ENCODE measurements around the gene DCUN1D2.
"Not testable (repeated sequence)": the region's sequence is repeated elsewhere in the genome, so short reads cannot be mapped to it uniquely, and the experiment has no call there.

The DCUN1D2 gene

DNA sequence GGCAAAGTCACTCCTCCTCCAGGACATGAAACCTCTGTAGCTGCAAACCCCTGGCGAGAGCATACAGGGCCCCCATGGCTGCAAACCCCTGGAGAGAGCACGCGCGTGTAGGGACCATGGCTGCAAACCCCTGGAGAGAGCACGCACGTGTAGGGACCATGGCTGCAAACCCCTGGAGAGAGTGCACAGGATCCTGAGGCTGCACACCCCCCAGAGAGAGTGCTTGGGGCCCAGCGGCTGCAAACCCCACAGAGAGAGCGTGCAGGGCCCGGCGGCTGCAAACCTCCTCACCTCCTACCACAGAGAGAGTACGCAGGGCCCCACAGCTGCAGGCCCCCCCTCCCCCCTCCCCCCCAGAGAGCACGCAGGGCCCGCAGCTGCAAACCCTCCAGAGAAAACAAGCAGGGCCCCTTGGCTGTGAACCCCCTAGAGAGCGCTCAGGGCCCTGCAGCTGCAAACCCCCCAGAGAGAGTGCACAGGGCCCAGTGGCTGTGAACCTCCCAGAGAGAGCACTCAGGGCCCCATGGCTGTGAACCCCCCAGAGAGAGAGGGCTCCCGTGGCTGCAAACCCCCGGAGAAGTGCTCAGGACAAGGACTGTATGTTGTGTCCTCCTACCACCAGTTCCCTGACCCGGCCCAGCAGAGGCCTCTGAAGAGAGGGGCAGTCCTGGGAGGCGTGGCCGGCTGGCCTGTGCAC lies 44.6 kb downstream of the DCUN1D2 start:
- FAIRE-seq: no peak

DNA sequence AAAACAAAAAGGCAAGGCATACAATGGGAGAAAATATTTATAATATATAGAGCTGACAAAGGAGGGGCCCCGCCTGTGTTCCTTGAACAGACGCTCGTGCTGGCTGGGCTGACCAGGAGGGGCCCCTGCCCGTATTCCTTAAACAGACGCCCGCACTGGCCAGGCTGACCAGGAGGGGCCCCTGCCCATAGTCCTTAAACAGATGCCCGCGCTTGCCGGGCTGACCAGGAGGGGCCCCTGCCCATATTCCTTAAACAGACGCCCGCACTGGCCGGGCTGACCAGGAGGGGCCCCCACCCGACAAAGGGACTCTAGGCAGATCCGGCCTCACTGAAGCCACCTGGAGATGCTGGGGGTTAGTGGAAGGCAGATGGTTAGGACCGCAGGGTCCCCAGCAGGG lies 46.5 kb downstream of the DCUN1D2 start:
- FAIRE-seq: no peak

DNA sequence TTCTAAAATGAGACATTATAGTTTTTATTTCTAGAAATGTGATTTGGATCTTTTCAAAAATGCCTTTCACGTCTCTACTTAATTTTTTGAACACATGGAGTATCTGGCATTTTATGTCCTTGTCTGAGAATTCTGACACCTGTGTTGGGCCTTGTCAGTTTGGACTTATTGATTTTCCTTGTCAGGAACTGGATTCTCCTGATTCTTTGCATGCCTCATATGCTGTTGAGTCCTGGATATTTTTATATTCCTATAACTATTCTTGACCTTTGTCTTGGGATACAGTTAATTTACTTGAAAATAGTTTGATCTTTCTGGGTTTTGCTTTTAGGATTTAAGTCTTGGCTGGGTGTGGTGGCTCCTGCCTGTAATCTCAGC lies 47.5 kb downstream of the DCUN1D2 start:
- no peak for FAIRE-seq

DNA sequence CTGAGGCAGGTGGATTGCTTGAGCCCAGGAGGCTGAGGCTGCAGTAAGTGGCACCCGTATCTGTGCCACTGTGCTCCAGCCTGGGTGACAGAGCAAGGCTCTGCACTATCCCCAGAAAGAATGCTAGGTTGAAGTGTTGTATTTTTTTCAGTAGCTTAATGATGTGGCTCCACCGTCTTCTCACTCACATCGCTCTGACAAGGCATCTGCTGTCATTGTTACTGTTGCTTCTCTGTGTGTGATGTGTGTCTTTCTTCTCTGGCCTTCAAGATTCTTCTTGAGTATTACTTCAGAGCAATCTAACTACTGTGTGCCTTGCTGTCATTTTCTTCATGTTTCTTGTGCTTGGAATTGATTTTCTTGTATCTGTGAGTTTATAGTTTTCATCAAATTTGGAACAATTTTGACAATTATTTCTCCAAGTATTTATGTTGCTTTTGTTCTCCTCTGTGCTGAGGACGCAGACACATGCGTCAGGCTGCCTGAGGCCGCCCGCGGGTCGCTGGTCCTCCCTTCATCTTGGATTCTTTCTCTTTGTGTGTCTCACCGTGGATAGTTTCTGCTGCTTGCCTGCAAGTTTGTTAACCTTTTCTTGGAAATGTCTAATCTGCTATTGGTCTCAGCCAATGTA lies 48.0 kb downstream of the DCUN1D2 start:
- FAIRE-seq: no peak

DNA sequence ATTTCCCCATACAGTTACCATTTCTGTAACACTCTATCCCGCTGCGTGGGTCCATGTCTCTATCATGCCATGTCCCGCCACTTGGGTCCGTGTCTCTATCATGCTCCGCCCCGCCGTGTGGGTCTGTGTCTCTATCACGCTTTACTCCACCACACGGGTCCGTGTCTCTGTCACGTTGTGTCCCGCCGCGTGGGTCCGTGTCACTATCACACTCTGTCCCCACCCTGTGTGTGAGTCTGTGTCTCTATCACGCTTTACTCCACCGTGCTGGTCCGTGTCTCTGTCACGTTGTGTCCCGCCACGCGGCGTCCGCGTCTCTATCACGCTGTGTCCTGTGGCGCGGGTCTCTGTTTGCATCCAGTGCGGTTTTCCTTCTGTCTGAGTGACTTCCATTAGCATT lies 48.9 kb downstream of the DCUN1D2 start:
- no peak for FAIRE-seq

DNA sequence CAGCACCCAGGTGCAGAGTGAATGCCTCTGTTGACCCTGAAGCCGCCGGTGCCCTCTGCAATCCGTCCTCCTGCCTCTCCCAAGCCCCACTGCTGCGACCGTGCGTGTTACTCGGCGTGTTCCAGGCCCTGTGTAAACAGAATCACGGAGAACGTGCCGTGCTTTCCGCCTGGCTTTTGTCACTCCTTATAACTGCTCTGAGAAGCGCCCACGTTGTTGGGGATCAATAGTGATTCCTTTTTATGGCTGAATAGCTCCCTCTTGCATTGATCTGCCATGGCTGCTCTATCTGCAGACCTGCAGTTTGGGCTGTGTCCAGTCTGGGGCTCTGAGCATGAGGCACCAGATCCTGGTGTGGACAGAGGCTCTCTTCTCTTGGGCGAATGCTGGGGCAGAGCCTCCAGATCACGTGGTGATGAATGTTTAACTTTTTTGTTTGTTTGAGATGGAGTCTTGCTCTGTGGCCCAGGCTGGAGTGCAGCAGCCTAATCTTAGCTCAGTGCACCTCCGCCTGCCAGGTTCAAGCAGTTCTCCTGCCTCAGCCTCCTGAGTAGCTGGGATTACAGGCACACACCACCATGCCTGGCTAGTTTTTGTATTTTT lies 53.0 kb downstream of the DCUN1D2 start:
- no peak for FAIRE-seq

DNA sequence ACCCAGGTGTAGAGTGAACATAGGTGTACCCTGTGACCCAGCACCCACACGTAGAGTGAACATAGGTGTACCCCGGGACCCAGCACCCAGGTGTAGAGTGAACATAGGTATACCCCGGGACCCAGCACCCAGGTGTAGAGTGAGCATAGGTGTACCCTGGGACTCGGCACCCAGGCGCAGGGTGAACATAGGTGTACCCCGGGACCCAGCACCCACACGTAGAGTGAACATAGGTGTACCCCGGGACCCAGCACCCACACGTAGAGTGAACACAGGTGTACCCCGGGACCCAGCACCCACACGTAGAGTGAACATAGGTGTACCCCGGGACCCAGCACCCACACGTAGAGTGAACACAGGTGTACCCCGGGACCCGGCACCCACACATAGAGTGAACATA lies 53.6 kb downstream of the DCUN1D2 start:
- FAIRE-seq: not testable (repeated sequence)

DNA sequence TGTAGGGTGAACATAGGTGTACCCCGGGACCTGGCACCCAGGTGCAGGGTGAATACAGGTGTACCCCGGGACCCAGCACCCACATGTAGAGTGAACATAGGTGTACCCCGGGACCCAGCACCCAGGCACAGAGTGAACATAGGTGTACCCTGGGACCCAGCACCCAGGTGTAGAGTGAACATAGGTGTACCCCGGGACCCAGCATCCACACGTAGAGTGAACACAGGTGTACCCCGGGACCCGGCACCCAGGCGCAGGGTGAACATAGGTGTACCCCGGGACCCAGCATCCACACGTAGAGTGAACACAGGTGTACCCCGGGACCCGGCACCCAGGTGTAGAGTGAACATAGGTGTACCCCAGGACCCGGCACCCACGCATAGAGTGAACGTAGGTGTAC lies 54.6 kb downstream of the DCUN1D2 start:
- not testable (repeated sequence) for FAIRE-seq

DNA sequence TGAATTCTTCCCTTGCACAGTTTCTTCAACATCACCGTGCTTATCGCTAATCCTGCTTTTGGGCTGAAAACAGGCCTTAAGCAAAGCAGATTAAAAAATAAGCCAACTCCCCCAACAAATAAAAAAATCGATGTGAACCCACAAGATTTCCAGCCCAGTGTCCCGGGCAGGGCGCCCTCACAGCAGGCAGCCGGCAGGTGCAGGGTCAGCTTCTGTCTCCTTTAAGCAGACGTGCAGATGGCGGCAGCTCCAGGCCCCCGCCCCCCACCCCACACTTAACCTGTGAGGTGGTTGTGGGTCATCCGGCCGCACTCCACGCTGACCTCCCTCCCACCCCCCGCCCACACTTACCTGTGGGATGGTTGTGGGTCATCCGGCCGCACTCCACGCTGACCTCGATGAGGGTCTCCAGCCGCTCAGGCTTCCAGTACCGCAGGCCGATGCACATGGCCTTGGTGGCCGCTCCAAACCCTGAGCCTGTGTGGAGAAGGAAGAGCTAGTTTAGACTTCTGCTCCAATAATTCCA lies 57.1 kb downstream of the DCUN1D2 start:
- no peak for FAIRE-seq

DNA sequence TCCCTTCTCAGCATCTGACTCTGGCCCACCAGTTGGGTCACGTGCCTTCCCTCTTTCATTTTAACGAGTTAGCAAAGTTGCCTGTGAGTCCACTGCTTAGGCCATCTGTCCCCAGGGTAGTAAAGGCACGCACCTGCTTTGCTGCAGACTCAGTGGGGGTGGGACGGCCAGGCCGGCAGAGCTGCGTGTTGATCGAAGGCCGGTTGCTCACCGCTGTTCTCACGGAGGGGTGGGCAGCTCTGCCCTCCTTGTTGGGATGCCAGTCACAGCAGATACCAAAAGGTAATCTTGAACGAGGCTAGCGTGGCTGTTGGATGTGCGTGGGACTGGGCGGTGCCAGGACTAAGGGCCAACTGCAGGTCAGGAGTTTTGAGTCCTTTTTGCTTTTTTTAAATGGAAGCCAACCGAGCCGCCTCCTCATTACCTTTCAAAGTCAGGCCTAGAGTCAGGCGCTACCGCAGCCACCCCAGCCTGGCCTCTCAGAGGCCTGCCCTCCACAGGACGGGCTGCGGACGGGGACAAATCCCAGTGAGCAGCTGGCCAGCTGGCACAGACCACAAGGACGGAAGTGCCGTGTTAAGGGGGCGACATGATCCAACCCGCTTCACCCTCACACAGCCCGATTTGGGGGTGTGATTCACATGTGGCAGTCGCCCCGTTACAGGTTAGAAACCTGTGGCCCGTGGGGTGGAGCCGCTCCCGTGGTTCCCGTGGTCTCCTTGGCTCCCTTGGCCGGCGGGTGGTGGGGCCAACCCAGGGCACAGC lies 57.8 kb downstream of the DCUN1D2 start:
- no peak for FAIRE-seq

DNA sequence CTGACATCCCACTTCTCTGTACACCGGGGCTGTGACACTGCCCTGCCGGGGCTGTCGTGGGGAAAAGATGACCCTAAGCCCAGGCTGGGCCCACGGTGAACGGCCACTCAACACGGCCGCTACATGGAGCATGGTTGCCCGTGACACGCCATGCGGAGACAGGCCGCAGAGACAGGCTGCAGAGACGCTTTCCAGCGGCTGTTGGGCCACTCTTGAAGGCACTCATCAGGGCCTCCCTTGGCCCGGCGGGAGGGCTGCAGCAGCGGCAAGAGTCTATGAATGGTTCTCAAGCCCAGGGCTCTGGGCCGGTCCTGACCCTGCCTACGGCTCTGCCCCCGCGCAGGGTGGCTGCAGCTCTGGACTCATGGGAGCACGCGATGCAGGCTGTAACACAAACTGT lies 59.3 kb downstream of the DCUN1D2 start:
- no peak for FAIRE-seq

DNA sequence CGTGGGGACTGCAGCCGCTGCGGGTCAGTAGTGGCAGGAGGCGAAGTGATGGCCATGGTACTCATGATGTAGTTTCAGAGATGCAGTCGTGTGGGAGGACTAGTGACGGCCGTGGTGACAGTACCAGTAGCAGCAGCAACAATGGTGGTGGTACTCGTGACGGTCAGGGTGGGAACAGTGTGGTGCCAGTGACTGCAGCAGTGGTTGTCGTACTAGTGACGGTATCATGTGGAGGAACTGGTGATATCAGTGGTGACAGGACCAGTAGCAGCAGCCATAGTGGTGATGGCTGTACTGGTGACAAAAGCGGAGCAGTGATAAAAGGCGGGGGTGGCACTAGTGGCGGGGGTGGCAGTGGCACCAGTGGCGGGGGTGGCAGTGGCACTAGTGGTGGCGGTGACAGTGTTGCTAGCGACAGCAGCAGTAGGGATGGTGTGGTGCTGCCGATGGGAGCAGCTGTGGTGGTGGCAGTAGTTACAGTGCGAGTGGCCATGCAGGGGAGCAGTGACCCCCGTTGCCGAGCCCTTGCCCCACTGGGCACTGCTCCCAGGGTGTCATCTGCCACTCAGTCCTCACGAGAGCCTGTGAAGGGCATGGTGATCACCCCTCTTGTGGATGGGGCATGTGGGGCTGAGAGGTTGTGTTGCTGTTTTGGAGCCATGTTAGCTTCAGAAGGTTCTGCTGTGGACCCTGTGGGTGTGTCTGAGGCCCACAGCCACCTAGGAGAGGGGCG lies 60.0 kb downstream of the DCUN1D2 start:
- no peak for FAIRE-seq

DNA sequence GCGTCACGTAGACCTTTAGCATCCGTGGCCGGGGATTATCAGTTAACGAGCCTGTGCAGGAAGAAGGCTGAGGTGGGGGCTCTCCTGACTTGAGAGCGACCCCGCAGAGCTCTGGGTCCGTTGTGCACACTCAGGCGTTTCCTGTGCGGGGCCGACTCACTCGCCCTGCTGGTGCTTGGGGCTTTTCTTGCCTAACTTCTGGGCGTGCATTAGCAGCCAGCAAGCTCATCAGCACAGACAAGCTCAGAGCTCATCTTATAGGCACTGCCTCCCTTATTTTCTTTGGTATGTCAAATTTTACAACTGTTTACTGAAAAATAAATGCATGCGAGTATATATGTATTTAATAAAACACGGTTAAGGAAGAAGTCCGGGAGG lies 60.9 kb downstream of the DCUN1D2 start:
- no peak for FAIRE-seq

DNA sequence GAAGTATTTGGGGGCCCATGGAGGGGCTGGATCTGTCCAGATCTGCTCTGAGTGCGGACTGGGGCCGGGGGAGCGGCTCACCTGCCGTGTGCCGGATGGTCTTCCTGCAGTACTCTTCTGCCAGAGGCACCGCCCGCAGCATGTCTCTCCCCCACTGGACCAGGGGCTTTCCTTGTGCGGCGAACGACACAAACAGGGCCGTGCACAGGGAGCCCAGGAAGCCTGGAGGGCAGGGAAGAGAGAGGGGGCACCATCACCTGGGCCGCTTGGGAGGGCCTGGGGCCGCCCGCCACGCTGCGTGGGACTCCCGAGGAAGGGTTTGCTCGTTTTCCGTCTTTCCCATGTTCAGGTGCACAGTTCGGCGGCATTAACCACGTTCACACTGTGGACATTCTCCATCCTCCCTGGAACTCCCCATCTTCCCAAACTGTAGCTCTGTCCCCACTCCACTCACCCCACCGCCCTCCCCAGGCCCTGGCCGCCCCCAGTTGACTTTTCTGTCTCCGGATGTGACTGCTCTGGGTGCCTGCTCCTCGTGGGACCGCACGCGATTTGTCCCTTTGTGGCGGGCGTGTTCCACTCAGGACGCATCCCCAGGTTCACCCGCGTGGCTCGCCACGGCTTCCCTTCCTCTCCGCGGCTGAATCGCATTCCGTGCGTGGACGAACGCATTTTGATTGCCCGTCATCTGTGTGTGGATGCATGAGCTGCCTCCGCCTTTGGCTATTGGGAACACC lies 61.5 kb downstream of the DCUN1D2 start:
- FAIRE-seq: no peak

DNA sequence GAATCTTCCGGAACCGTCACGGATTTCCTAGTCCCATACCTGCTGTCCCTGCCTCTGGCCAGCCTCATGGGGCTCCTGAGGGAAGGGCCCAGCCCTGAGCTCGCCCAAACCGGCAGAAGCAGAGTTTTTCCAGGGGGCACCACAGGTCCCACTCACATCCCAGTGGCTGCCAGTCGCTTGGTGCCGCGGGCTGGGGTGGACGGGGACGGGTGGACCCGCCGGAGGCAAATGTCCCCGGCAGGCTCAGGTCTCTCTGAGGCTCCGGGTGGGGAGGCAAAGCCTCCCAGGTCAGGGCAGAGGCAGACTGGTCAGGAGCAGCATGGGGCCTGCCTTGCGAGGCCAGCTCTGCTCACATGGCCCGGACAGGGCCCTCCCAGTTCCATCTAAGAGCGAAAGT lies 62.0 kb downstream of the DCUN1D2 start:
- FAIRE-seq: no peak

DNA sequence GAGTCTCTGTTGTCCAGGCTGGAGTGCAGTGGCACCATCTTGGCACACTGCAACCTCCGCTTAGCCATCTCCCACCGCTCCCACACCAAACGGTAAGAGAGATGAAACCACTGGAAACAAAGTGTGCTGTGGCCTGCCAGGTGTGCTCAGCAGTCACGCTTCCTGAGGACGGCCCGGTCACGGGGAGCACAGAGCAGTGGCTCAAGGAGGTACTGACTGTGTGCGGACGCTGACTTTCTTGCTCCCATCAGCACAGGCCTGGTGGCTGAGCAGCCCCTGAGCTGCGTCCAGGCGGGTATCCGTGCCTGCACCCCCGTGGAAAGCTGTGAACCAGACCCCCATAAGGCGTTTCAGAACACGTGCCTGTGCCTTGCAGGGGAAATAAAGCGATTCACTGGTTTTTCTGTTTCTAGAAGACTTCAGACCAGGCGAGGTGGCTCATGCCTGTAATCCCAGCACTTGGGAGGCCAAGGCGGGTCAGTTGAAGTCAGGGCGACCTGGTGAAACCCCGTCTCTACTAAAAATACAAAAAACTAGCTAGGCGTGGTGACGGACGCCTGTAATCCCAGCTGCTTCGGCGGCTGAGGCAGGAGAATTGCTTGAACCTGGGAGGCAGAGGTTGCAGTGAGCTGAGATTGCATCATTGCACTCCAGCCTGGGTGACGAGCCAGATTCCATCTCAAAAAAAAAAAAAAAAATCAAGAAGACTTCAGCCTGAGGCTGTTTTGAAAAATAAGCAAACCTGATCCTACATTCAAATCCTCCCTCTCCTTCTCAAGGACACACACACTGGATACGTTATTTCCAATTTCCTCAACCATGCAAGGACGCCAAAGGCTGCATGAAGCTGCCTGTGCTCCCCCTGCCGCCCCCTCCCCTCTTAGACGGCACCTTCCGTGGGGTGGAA lies 62.7 kb downstream of the DCUN1D2 start:
- FAIRE-seq: no peak

DNA sequence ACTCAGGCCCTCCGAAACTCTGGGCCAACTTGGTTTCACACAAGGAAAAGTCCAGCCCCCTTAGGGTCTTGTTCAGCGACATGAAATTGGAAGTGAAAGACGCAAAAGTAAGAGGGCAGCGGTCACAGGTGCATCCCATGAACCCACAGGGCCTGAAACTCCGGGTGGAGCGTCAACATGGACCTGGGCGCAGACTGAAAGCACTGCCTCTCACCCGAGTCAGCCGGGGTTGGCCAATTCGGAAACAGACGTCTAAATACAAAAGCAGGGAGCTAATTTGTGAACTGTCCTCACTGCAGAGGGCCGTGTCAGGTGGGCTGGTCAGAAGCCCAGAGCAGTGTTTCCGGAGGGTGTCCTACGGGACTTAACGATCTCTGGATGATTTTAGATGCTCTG lies 63.9 kb downstream of the DCUN1D2 start:
- no peak for FAIRE-seq

DNA sequence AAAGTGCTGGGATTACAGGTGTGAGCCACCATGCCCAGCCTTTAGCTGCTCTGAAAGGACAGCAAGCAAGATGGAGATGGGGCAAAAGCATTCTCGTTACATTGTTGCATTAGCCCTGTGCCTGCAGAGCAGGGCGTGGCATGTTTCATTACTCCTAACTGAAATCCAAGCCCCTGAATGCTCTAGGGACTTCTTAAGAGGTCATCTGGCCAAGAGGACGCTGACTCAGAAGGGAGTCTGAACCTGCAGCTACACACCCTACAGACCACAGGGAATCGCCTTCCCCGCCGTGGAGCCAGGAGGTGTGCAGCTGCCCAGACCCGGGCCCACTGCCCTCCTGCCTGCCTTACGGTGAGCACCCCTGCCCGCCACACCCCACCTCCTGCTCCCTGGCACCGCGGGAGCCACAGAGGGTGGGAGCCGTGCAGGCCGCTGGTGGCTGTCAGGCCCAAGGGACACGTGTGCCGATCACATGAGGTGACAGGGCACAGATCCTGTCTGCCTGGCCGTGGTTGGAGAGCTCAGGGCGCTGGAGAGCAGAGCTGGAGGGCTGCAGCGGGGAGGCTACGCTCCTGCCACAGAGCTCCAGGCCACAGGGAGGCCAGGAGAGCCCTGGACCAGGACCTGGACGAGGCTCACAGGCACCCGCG lies 64.4 kb downstream of the DCUN1D2 start:
- no peak for FAIRE-seq

DNA sequence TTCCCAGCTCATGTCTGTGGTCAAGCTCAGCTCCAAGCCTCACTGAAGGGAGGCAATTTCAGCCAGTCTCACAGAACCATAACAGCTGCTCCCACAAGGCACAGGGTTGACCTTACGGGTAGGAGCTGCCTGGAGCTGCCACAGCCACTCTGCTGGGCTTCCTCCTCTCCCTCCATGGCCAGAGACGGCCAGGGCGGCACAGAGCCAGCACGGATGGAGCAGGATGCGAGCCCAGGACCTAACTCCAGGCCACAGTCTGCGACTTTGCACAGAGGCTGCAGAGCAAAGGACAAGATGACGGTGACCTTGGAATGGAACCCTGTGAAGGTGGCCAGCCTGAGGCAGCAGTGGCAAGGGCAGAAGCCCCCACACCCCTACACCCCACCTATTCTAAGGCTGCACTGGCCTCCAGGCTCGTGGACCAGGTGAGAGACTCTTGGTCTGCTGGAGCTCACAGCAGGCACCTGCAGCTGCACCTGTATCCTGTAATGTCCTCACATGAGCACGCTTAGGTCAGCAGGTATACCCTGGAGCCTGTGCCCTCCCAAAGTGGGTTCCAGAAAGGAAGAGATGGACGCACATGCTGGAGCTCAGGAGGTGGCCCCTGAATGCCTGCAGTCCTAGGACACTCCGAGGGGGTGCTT lies 66.9 kb downstream of the DCUN1D2 start:
- FAIRE-seq: no peak
